Vein endothelial cell (primary cell): ENCODE measurements around the gene ADGRA1. TPM values are rescaled to one million over a fixed set of nuclear protein-coding genes. Genes with fewer than 3 reads are reported as not detected.

ENCODE experiments used
- total RNA-seq: library from RNA; depleted of rRNA; stranded (reverse); fragments of >200 nt; gene quantifications from 2 replicates; pipeline ENCODE4 v1.2.3, GENCODE V29; 2012

The ADGRA1 gene
- total RNA-seq = not detected in 2 replicates

GRCh38 chr10:133087679-133088178 lies at the start of gene ADGRA1:
Gene ADGRA1 (plus strand): TSS chr10:133087924. CDS start chr10:133088910, 986 bp downstream.

GRCh38 chr10:133159950-133160825 lies 72.5 kb downstream of the ADGRA1 start, which contains the start of gene KNDC1:
Gene KNDC1 (plus strand): TSS chr10:133160219. CDS start chr10:133160468, 249 bp downstream.

Other genes with a start within 250 kb of the ADGRA1 start
- gene CFAP46, start 145.4 kb upstream of the ADGRA1 start, total RNA-seq = 1.3 and 1.5 TPM in 2 replicates
- not detected in 2 replicates for gene KNDC1, start 72.3 kb downstream of the ADGRA1 start, total RNA-seq
- gene UTF1, start 142.3 kb downstream of the ADGRA1 start, total RNA-seq = not detected in 2 replicates
- gene VENTX, start 149.9 kb downstream of the ADGRA1 start, total RNA-seq = not detected in 2 replicates
- gene ADAM8, start 188.9 kb downstream of the ADGRA1 start, total RNA-seq = 0.33 and 0.57 TPM in 2 replicates
- 51.9 and 62.6 TPM in 2 replicates for gene TUBGCP2, start 220.9 kb downstream of the ADGRA1 start, total RNA-seq
- 26.1 and 31.9 TPM in 2 replicates for gene ZNF511, start 221.0 kb downstream of the ADGRA1 start, total RNA-seq
- not detected in 2 replicates for gene CALY, start 249.0 kb downstream of the ADGRA1 start, total RNA-seq